GM19452 (cell line): ENCODE measurements around the gene SMPD3.

Experiments
- ATAC-seq: cut with Tn5 transposase; IDR thresholded peaks from one replicate; pipeline ENCODE4 v1.9.1; 2021; ENCODE audit not compliant: unreplicated experiment

SMPD3 gene

DNA sequence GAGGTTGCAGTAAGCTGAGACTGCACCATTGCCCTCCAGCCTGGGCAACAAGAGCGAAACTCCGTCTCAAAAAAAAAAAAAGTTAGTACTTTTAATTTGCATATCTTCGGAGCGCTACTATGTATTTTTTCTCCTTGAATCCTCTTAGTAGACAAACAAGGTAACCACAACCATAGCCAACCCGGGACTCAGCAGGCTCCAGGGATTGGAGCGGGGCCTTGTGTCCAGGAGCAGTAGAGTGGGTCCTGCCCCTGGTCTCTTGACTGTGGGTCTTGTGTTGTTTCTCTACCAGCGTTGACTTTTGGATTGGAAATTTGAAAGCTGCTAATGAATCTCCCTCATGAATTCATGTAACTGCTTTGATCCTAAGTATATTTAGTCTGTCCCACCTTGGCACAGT, 105.2 kb downstream of the SMPD3 start:
- ATAC-seq: no peak

GRCh38 chr16:68342620-68343019, 105.7 kb downstream of the SMPD3 start:
- ATAC-seq: no peak

- ATAC-seq: no peak
These were observed 109.1 kb downstream of the SMPD3 start for GRCh38 chr16:68339214-68339613.

- no peak for ATAC-seq
These were observed 109.8 kb downstream of the SMPD3 start for GRCh38 chr16:68338326-68339119.

DNA sequence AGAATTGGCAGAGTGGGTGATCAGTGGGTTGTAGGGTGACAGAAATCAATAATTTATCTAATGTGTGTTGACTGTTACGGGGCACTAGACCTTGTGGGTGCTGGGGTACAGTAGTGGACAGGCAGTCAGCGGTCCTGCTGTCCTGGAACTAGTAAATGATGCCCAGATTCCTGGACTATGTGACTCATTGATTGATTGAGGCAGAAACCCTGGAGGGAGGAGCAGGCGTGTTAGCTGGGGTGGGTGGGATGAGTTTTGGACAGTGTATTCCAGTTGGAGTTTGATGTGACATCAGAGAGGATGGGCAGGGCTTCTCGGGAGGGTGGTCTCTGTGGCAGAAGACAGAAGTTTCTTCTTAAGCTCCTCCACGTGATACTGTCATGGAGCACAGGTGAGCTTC, 113.1 kb downstream of the SMPD3 start:
- ATAC-seq: no peak

GRCh38 chr16:68332411-68333121, 115.7 kb downstream of the SMPD3 start:
- ATAC-seq: no peak

DNA sequence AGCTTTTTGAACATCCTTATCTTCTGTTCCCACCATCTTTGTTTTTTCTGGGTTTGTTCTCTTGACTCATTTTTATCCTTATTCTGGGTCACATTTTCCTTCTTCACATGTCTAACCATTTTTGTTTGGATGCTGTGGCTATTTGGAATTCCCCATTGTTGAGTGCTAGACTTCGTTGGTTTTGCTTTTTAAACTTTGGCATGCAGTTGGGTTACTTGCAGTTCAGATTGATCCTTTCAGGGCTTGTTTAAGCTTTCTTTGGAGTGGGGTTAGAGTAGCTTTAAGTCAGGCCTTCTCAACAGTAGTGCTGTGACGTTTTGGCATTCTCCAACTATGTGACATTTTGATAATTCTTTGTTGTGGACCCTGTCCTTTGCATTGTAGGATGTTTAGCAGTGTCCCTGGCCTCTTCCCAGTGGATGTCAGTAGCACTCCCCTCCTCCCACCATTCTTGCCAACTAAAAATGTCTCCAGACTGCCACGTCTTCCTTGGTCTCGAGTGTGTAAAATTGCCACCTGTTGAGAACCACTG, 116.4 kb downstream of the SMPD3 start:
- no peak for ATAC-seq

DNA sequence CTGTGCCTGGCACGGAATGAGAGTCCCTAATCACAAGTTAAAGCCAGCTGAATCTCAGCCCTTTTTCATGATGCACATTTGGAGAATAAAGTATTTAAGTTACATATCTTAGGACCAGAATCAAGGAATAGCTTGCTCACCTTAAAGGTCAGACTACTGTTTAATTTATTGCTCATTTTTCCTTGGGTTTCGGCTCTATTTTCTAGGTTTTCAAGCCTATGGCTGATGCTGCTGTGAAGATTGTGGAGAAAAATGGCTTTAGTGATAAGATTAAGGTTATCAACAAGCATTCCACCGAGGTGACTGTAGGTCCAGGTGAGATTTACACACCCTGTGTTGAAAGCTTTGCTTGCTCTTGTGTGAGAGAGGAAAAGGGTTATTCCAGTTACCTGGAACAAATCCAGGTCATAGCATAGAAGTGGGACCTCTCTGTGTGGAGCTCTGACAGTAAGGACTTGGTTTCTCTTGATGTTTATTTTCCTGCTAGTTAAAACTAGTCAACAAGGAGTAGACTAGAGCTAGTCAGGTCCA, 119.4 kb downstream of the SMPD3 start:
- no peak for ATAC-seq

DNA sequence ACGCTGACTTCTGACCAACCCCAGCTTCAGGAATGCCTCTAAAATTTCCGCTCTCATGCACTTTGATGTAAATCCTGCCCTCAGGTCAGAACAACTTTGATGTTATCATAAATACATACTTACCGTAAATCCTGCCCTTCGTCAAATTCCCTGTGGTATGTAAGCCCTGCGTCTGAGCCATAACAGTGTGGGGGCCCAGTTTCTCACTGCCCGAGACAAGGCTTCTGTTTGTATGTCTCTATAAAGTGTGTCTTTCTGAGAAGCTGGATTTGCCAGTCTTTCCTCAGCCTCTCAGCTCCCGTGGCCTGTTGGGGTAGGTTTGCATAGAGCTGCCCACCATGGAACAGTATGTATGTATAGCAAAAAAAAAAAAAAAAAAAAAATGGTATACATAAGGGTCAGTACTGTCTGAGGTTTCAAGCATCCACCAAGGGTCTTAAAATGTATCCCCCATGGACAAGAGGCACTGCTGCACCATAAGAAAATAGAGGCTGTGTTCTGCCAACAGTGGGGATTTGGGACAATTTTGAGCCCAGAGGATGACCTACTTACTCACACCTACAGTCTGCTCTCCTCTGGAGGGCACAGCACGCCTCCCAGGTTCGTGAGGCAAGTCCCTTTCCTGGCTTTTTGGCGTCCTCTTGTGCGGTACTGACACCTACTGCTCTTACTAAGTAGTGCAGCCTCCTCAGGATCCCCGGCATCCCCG, 120.0 kb downstream of the SMPD3 start:
- peak; percentile 75 for ATAC-seq

- no peak for ATAC-seq
These were observed 123.4 kb downstream of the SMPD3 start for GRCh38 chr16:68324780-68325357.

DNA sequence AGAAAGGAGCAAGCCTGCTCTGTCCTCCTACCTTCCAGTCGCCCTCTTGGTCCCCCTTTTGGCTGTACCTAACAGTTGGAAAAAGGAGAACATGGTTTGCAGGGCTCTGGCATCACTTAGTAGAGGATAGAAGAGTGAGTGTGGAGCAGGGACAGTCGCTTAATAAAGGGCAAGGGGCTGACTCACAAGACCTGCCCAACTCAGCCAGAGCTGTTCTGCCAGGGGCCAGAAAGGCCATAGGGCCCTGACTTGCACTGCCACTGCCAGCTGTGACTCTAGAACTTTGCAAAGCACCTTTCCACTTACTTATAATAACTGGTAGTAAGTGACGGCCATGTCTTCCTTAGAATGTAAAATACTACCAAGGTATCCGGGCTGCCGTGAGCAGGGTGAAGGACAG, 124.0 kb downstream of the SMPD3 start:
- no peak for ATAC-seq

GRCh38 chr16:68319185-68319908, 129.0 kb downstream of the SMPD3 start:
- peak; percentile 64 for ATAC-seq

GRCh38 chr16:68313116-68313515, 135.2 kb downstream of the SMPD3 start:
- no peak for ATAC-seq

DNA sequence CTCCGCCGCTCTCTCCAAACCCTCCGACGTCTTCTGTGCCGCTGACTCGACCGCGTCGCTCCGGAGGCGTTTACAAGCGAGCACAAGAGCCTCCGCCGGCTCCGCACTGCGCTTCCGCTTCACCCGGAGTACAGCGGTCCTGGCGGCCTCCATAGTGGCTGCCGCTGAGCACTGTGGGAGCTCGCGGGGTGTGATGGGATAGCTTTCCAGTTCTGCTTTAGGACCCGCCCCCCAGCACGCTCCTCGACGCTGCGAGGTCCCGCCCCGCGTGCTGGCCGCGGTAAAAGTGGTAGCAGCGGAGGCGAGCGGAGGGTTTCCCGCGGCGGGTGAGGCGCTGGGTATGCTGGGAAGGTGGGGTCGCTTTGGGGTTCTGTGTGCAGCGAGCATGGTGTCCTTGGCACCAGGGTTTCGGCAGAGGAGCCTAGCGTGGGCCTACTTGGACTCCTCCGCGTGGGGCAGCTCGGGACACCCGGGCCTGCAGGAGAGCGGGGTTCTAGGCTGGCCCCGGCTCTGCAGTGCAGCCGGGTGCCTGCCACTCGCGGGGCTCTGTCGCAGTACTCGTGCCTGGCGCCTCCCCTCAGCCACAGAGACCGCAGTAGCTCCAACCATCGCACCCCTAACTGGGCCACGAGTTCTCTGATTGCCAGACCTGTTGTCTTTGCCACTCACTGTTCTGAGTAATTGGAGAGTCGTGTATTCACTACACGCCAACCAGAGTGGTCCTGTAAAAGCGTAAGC, 137.4 kb downstream of the SMPD3 start, which contains the start of the genes PRMT7 and SLC7A6OS:
Gene PRMT7 (plus strand): TSS at position 246 of the 738 bp plus-strand sequence. CDS start 4,961 bp downstream, outside the sequence.
Gene SLC7A6OS (minus strand): TSS at position 173 of the 738 bp plus-strand sequence. CDS start 20 bp downstream, at position 153.
- ATAC-seq: peak; percentile 96

- peak; percentile 29 for ATAC-seq
These were observed 137.9 kb downstream of the SMPD3 start for GRCh38 chr16:68310437-68310773.

GRCh38 chr16:68309799-68310198, 138.5 kb downstream of the SMPD3 start:
- no peak for ATAC-seq
